Hematopoietic multipotent progenitor cell treated with erythropoietin and hydrocortisone succinate and interleukin-3 and kit ligand, for 4 days (in vitro differentiated cells): ENCODE results near the gene CHRND.

Source experiments
- DNase-seq: peaks from one replicate; pipeline ENCODE4 v3.0.0-alpha.2; 2015

The CHRND gene

DNA sequence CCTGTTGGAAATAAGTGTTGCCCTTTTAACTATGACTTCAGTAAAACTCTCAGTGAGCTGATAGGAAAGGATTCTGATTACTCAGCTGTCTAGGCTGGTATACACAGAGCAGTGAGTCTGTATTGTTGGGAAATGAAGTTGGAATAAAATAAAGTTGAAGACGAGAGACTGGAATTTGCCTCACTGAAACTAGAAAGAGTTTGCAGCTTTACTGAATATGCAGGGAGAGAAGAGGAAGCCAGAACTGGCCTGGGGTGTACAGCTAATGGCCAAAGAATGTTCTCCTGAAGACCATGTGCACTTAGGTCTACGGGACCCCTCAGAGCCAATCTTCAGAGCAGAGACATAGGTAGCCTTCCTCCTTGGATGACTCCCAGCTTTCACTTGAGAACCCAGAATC, 51.0 kb downstream of the CHRND start:
- no peak for DNase-seq

DNA sequence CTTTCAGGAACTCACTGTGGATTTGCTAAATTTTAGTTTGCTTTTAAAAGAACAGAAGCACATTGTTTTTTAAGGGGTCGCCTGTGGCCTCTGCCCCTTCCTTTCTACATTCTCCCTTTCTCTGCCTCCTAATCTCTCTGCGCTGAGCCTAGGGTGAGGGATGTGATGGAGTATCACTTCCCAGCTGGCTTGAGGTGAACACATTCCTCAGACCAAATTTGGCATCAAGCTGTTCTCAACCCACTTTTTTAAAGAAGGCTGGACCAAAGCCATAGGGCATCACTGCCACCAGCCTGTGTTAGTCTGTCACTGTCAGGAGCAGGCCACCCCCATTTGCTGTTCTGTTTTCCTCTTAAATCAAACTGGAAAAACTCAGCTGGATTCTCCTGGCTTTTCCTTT, 51.9 kb downstream of the CHRND start:
- no peak for DNase-seq

DNA sequence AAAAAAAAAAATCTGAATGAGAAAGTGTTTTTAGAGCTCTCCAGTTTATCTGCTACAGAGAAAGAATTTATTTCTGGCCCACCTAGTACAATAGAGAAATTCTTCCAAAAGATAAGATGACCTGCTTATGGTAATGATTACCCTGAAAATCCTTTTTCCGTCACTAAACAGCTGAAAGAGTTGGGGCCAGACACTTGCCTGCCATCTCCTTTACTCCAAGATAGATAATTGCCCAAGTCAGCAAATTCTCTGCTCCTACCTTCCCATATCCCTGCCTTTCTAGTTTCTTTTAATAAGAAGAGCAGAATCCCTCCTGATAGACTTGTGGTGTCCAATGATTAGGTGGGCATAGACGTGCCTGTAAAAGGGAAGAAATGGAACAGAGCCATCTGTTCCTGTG, 52.7 kb downstream of the CHRND start:
- no peak for DNase-seq

DNA sequence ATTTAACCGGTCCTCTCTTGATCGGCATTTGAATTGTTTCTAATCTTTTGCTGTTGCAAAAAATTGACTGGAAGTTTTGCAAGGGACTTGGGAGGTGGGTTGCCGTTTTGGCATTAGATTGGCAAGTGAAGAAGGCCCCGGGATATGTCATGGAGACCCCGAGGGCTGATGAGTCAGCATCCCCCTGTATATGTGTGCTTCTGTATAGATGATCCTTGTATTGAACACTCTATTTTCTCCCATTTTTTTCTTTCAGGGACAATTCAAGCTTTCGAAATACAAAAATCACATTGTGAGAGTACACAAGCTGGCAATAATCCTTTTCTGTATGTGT, 54.7 kb downstream of the CHRND start:
- DNase-seq, result no peak

DNA sequence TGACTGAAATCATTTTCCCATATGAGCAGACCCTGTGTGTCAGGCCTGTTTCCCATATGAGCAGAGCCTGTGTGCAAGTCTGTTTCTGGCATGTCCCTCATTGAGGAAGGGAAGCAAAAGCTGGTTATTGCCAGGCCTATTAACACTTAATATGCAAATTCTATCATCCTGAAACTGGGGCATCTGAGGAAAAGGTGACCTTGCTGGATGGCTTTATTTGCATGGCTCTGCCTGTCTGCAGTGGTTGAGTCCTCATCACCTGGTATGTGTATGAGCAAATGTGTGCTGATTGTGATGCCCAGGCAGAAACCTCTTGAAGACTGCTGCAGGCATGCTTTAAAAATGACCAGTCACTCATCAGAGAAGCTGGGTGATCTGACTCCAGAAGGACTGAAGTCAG, 55.8 kb downstream of the CHRND start:
- DNase-seq, result no peak

DNA sequence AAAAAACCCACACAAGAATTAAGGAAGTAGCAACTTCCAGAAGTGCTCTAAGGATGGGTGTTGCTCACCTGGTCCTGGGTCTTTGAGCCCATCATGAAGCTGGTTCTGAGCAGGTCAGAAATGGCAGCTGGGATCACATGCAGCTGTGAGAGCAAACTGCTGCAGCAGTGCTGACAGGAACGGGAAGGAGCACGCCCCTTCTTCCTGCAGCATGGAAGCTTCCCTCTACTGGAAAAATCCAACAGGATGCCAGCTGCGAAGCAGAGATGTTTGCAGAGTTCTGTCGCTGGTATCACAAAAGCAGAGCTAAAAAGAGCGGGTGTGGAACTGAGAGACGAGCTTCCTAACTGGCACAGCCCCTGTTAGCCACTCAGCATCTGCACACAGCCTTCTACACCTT, 58.3 kb downstream of the CHRND start:
- DNase-seq, result no peak
